GM12872 (cell line): ENCODE data around the gene SMURF1.

Source experiments
- CTCF ChIP-seq: IDR thresholded peaks from 3 replicates; pipeline ENCODE4 v1.5.1; 2011; ENCODE audit warnings: low read depth, mild to moderate bottlenecking, low read length, moderate library complexity; ENCODE audit not compliant: insufficient read depth

The SMURF1 gene

GRCh38 chr7:99098824-99099498 is 44.9 kb downstream of the SMURF1 start:
- no peak for TF ChIP-seq CTCF

DNA sequence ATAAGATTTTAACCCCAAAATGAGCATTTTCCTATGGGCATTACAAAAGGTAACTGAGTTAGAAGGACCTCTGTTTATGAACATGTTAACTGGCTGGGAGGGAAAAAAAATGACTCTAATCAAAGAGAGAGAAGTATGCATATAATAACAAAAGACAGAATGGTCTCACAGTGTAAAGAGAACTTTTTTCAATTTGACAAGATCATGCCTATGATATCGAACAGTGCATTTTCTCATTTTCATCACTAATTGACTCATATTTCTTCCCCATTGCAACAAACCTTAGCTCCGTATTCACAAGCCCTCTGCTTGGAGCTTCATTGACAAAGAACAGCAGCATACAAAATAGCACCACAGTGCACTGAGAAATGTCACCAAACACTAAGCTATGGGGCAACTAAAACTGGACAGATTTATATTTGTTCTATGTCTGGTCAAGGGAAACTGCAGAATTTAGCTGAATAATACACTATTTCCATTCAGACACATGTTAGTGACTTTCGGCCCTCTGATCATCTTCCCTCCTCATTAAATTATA is 45.6 kb downstream of the SMURF1 start:
- no peak for TF ChIP-seq CTCF

DNA sequence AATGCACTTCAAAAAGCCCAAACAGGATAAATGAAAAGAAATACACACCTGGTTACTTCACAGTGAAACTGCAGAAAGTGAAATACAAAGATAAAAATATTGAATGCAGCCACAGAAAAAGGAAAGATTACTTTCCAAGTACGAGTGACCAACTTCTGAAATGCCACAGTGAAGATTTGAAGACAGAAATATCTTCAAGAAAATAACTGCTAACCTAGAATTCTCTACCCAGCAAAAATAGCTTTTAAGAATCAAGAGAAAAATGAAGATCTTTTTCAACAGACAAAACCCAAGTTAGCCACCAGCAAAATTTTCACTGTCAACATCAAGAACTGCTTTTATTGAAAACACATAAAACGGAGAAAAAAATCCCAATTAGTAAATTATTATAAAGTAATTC is 46.2 kb downstream of the SMURF1 start:
- no peak for TF ChIP-seq CTCF

DNA sequence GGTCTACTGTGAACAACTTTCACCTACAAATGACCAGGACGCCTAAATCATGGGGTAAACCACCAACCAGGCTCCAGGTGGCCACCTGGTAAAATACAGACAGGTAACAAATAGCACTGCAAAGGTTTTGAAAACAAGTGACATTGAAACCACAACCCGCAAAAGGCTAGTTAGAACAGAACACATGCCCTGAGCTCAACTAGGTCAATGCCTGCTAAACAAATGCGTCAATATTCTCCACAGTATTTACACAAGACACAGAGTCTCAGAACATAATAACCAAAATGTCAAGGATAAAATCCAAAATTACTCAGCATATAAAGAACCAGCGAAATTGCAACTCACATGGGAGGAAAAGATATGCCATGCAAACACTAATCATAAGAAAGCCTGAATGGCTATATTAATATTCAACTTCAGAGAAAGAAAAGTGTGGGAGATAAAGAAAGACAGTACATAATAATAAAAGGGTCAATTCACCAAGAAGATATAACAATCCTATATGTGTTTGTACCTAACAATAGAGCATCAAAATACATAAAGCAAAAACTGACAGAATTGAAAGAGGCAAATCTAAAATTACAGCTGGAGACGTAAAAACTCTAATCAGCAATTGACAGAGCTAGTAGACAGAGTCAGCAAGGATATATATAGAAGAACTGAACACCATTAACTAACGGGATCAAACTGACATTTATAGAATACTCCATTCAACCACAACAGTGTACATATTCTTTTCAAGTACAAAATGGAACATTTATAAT is 47.6 kb downstream of the SMURF1 start:
- no peak for TF ChIP-seq CTCF

DNA sequence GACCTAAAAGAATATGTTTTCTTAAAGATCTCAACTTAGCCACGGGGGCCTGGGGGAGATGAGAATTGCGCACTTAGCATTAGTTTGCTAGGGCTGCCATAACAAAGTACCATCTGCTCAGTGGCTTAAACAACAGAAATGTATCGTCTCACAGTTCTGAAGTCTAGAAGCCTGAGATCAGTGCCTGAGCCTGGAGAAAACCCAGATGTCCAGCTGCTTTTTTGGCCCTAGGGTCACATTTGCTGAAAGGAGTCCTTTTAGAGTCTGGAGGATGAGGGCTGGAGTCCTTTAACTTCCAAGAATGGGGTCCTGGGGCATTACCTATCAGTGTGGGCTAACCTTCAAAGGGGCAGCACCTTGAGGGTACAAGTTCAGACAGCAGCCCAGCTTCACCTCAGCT is 48.2 kb downstream of the SMURF1 start:
- TF ChIP-seq CTCF = no peak

- no peak for TF ChIP-seq CTCF
Observed at GRCh38 chr7:99094401-99094800, 49.5 kb downstream of the SMURF1 start.

GRCh38 chr7:99092064-99092720 is 51.7 kb downstream of the SMURF1 start:
- no peak for TF ChIP-seq CTCF
